ENCODE results near the gene EBF3.

Gene EBF3

GRCh38 chr10:129971381-129972144 lies 7.5 kb upstream of the EBF3 start:
- no peak overlapping the region for H3K4me3 ChIP-seq (ENCODE audit: low read depth, low read length)

GRCh38 chr10:129970465-129971364 lies 6.6 kb upstream of the EBF3 start:
- no peak overlapping the region for H3K4me3 ChIP-seq (ENCODE audit: low read depth, low read length)

DNA sequence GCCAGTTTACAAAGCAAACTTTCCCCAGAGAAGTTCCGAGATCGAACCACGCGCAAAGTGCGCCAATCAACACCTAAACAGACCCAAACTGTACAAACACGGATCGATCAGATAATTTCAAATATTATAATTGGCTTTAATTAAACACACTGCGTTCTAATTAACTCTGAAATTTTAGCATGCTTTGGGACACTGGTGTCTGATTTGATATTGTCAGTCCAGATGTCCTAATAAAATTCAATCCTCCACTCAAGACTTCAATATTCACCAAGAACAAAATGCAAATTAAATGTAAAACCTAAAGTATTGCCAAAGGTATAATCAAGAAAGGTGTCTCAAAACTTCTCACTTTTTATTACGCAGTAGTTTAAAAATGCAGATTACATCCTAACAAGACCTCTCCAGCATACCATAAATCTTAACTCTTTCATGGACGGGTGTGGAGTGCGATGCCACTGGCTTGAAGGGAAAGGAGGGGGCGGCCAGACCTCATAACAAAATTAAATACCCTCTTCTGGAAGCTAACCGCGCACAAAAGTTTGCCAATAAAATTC lies 5.9 kb upstream of the EBF3 start:
- no peak overlapping the region for H3K4me3 ChIP-seq (ENCODE audit: low read depth, low read length)

- no peak overlapping the region for H3K4me3 ChIP-seq (ENCODE audit: low read depth, low read length)
Measured at GRCh38 chr10:129969184-129969910, 5.3 kb upstream of the EBF3 start.

DNA sequence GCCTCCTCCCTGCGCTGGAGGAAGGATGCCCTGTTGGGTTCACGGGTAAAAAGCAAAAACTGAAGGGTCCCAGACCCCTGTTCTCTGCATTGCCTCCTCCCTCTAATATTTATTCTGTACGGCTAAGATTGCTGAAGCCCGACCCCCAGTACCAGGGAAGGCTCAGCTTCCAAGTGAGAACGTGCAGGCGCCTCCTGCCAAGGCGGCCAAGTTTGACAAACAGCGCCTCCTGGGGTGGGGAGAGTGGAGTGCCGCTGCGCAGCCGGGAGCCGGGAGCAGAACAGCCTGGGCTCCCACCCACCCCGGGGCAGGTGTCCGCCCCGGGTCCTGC lies 4.7 kb upstream of the EBF3 start:
- no peak overlapping the region for H3K4me3 ChIP-seq (ENCODE audit: low read depth, low read length)

- no peak overlapping the region for H3K4me3 ChIP-seq (ENCODE audit: low read depth, low read length)
Measured at GRCh38 chr10:129968020-129968852, 4.2 kb upstream of the EBF3 start.

GRCh38 chr10:129967579-129968019 lies 3.5 kb upstream of the EBF3 start:
- no peak overlapping the region for H3K4me3 ChIP-seq (ENCODE audit: low read depth, low read length)

DNA sequence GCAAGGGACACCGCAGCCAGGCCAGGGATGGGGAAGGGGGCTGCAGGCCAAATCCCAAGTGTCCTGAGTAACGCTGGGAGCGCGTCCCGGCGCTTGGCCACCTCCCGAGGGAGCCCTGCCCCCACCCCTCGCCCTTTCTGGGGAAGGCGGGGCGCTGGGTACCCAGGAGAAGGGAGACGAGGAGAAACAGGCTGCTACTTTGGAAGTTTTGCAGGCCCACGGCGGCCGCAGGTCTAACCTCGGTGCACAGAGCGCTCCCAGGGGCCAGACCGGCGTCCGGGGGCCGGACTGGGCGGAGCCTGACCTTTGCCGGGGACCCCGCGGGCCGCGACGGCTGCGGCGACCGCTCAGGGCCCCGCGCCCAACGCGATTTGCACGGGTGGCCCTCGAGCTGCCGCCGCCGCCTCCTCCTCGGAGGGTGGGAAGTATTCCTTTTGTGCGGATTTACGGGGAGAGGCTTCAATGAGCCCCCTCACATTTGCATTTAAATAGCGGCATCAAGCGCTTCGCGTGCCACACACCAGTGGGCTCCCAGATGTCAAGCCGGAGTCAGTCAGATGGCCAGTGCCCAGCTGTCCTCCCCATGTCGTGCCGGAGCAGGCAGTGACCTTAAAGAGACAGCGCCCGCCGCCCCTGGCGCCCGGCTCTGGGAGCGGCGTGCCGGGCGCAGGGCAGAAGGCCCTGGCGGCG lies 3.0 kb upstream of the EBF3 start:
- H3K4me3 ChIP-seq (ENCODE audit: low read depth, low read length), result no peak overlapping the region

- no peak overlapping the region for H3K4me3 ChIP-seq (ENCODE audit: low read depth, low read length)
Measured at GRCh38 chr10:129966370-129966888, 2.4 kb upstream of the EBF3 start.

DNA sequence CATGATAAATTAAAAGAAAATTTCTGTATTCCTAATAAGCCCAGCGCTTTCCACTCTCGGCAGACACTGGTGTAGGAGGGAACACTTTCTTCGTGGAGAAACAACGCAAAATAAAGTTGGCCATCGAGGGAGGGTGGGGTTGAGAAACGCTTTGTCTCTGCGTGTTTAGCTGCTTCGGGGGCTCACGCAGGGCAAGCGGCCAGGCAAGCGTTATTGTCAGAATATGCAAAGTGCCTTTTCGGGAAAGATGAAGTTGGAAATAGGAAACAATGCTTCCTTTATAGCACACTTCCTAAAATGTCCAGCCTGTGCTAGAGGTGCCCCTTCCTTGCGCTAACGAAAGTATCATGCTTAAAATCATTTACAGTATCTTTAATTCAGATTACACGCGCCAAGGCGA lies 1.9 kb upstream of the EBF3 start:
- no peak overlapping the region for H3K4me3 ChIP-seq (ENCODE audit: low read depth, low read length)

DNA sequence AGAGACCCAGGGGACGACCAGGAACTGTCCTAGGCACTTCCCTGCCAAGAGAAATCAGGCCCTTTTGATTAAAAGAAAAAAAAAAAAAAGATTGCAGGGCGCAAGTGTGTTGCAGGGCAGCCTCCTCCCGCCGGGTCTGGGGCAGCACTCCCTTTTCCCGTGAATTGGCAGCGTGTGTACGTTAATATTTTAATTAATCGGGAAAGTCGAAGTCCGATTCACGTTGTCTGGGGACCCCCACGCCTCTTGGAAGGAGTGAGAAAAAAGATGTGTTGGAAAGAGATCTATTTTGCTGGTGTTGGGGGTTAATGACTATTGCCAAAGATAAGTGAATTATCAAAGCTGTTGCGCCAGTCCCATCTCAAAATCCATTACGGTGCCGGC lies 1.3 kb upstream of the EBF3 start:
- H3K4me3 ChIP-seq (ENCODE audit: low read depth, low read length), result no peak overlapping the region

DNA sequence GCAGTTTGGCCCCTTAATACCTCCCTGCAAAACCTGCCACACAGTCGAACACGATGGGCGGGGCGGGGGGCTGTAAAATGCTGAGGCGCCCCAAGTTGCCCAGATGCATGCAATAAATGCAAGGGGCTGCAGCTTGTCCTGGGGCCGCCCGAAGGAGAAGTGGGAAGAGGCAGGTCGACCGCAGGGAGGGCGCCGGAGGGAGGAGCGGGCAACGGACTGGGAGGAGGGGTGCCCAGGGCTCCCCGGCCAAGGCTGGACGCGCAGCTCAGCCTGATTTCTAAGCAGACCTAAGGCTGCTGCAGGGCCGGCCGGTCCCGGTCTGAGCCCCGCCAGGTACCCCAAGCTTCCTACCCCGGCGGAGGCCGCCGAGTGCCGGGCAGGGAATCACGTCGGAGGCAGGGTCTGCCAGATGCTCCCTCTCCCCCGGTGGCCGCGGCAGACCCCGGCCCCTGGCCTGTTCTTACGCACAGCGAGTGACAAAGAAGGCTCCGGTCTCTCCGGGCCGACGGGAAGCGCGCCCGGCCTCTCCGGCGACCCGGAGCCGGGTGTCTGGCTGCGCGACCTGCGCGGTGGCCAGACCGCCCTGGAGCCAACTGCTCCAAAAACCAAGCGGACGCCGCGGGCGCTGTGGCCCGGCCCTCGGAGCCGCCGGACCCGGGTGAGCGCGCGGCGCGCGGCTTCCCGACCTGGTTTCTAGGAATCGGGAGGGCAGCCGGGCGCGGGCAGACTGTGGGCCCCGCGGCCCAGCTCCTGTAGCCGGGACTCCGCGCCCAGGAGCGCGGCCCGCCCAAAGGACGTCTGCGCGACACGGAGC lies 744 bp upstream of the EBF3 start:
- H3K4me3 ChIP-seq (ENCODE audit: low read depth, low read length), result no peak overlapping the region

- H3K4me3 ChIP-seq (ENCODE audit: low read depth, low read length), result no peak overlapping the region
Measured at GRCh38 chr10:129962872-129963640, 1.0 kb downstream of the EBF3 start.

DNA sequence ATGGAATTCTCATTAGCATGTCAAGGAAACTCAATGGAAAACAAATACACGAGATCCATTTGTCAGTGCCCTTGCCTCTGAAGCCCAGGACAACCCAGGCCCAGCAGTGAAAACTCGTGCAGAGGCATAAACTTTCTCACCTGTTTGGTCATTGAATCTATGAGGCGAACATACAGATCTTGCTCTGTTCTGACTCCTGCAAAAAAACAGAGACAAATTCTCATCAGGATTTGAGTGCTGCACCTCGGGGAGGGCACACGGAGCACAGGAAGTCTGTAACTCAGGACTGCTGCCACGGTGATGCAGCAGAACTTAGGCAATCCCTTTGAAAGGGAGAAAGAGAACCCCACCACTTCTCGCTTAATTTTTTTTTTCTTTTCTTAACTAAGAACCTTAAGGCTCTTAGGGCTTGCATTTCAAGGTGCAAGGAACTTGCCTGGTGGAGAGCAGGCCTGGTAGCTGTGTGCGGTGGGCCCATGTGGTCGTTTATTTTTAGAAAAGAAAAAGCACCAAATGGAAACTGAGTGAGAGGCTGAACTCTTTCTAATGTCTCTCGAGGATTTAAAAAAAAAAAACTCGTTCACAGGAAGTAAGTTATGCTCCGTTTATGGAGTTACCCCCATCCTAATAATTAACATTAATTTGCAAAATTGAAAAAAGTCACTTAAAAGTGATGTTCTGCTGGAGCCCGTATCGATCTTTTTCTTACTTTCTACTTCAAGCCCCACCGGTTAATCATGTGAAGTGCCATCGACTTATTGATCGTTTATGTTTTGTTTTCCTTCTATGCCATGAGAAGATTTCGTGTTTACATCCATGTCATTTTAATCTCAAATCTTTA lies 1.8 kb downstream of the EBF3 start:
- no peak overlapping the region for H3K4me3 ChIP-seq (ENCODE audit: low read depth, low read length)

- no peak overlapping the region for H3K4me3 ChIP-seq (ENCODE audit: low read depth, low read length)
Measured at GRCh38 chr10:129961157-129961701, 2.8 kb downstream of the EBF3 start.

DNA sequence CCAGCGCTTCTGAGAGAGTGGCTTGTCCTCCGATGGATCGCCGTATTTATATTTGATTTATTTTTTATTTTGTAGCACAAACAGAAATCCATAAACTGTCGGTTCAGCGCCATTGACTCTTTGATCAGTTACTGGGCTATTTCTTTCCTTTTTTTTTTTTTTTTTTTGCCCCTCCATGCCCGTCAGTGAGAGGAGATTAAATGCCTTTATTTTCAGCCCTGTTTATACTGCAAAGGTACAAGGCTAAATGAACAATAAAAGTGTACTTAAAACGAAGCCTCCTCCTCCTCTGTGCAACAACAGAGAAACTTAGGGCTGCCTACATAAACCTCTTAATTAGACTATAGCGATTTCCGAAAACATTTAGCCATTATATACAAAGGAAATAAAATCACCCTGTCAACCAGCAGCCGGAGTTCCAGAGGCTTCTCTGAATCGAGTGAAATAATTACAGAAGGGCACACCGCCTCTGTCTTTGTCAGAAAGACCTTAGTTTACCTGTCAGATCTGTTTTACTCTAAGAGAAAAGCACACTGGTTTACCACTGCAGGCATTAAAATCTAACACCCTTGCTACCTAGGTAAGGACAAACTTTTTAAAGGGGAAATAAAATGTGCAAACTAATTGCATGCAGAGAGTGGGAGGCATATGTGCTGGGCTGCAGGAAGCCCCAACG lies 3.5 kb downstream of the EBF3 start:
- no peak overlapping the region for H3K4me3 ChIP-seq (ENCODE audit: low read depth, low read length)
